ENCODE data around the gene ZMYND8.
"Not testable (repeated sequence)": the region's sequence is repeated elsewhere in the genome, so short reads cannot be mapped to it uniquely, and the experiment has no call there.

Gene ZMYND8

DNA sequence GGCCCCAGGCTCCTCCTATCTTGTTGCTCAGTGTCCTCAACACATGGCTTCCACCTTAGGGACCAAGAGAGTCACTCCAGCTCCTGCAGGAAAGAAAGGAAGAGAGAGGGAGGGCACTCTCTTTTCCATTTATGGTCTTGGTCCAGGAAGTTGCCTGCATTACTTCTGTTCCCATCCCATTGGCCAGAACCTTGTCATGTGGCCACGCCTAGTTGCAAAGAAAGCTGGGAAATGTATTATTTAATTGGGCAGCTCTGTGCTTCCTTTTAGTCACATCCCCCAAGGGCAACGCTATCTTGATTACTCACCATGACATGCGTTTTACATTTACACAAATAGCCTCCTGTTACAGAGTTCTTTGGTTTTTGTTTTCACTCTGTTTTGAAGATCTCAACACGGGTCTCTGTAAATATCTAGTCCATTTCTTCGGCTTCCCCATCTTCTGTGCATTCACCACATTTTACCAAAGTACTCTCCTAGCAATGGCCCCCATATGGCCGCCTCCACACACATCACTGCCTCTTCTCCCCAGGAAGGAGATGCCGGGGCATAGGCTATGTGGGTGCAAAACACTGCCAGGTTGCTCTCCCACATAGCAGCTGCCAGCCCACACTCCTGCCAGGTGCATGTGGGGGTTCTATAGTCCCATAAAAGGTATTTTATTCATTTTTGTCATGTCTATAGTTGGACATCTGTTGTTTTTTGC, 35.7 kb upstream of the ZMYND8 start:
- DNase-seq (ENCODE audit: extremely low read depth, low read depth) = peak; percentile 85

GRCh38 chr20:47391276-47392010, 34.9 kb upstream of the ZMYND8 start:
- TF ChIP-seq, protein P1, sequence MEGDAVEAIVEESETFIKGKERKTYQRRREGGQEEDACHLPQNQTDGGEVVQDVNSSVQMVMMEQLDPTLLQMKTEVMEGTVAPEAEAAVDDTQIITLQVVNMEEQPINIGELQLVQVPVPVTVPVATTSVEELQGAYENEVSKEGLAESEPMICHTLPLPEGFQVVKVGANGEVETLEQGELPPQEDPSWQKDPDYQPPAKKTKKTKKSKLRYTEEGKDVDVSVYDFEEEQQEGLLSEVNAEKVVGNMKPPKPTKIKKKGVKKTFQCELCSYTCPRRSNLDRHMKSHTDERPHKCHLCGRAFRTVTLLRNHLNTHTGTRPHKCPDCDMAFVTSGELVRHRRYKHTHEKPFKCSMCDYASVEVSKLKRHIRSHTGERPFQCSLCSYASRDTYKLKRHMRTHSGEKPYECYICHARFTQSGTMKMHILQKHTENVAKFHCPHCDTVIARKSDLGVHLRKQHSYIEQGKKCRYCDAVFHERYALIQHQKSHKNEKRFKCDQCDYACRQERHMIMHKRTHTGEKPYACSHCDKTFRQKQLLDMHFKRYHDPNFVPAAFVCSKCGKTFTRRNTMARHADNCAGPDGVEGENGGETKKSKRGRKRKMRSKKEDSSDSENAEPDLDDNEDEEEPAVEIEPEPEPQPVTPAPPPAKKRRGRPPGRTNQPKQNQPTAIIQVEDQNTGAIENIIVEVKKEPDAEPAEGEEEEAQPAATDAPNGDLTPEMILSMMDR (IDR thresholded peaks at IDR 0.05; ENCODE audit: low read depth, low read length) = no peak
- DNase-seq (ENCODE audit: extremely low read depth, low read depth) = no peak

More for the DNA sequence above, 35.7 kb upstream of the ZMYND8 start:
- TF ChIP-seq, protein P1 (IDR thresholded peaks at IDR 0.05; ENCODE audit: low read depth, low read length) = no peak

DNA sequence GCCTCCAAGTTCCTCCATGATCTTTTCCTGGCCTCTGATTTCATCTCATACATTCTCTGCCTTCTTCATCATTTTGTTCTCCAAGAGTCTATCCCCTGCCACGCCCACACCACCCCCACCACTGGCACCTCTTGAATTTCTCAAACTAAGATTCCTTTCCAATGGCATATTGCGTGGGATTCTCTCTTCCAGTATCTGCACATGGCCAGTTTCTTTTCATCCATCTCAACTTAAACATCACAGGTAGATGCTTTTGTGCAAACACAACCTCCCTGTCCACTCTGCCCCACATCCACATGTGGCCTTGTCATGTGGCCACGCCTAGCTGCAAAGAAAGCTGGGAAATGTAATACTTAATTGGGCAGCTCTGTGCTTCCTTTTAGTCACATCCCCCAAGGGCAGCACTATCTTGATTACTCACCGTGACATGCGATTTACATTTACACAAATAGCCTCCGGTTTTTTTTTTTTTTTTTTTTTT, 33.4 kb upstream of the ZMYND8 start:
- peak; percentile 15 for DNase-seq (ENCODE audit: extremely low read depth, low read depth)
- TF ChIP-seq, protein P1 (IDR thresholded peaks at IDR 0.05; ENCODE audit: low read depth, low read length) = no peak

GRCh38 chr20:47385968-47386367, 29.5 kb upstream of the ZMYND8 start:
- not testable (repeated sequence) for DNase-seq (ENCODE audit: extremely low read depth, low read depth)

GRCh38 chr20:47382746-47383415, 26.4 kb upstream of the ZMYND8 start:
- TF ChIP-seq, protein P1 (IDR thresholded peaks at IDR 0.05; ENCODE audit: low read depth, low read length) = no peak
- DNase-seq (ENCODE audit: extremely low read depth, low read depth) = no peak

GRCh38 chr20:47380481-47380880, 24.0 kb upstream of the ZMYND8 start:
- no peak for DNase-seq (ENCODE audit: extremely low read depth, low read depth)
- TF ChIP-seq, protein P1 (IDR thresholded peaks at IDR 0.05; ENCODE audit: low read depth, low read length) = no peak

DNA sequence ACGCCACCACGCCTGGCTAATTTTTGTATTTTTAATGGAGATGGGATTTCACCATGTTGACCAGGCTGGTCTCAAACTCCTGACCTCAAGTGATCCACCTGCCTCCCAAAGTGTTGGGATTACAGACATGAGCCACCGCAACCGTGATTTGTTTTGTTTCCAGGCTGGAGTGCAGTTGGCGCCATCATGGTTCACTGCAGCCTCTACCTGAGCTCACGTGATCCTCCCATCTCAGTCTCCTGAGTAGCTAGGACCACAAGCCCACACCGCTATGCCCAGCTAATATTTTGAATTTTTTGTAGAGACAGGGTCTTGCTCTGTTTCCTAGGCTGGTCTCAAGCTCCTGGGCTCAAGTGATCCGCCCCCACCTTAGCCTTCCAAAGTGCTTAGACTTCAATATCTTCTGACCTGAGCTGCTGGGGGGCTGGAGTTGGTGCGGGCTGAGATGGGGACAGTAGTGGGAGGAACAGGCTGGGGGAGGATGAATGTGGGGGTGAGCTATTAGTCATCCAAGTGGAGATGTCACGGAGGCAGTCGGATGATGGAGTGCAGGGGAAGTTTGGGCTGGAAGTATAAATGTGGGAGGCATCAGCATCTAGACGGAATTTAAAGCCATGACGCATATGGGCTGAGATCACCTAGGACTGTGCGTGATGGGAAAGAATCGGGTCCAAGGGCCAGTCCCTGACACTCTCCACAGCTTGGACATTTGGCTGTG, 23.1 kb upstream of the ZMYND8 start:
- TF ChIP-seq, protein P1 (IDR thresholded peaks at IDR 0.05; ENCODE audit: low read depth, low read length) = no peak
- DNase-seq (ENCODE audit: extremely low read depth, low read depth) = no peak
